IMR-90 (cell line): ENCODE data around the gene SLC24A3. TPM values are rescaled to one million over a fixed set of nuclear protein-coding genes. Genes with fewer than 3 reads are reported as not detected.

Experiments used
- ATAC-seq: fragments of 200-7000 bp; cut with Tn5 transposase; 2 replicates; pipeline ENCODE4 v1.9.1; 2020; ENCODE audit warnings: low read depth, mild to moderate bottlenecking, moderate library complexity
- BruUV-seq: library from RNA; stranded (reverse); fragments of 400-500 nt; replicated peaks from 2 replicates; lab custom pipeline; 2021; lab: Mats Ljungman, UMichigan
- CTCF ChIA-PET: fragments of 300-600 bp; formaldehyde crosslinking; extraction: SDS; loops from one replicate; lab custom pipeline; 2021; ENCODE audit warnings: antibody characterized with exemption; lab: Yijun Ruan, JAX
- POLR2A ChIA-PET: fragments of 300-600 bp; sonication (Branson Sonifier 250); formaldehyde crosslinking; loops from one replicate; lab custom pipeline; 2022; ENCODE audit warnings: antibody characterized with exemption; ENCODE audit not compliant: unreplicated experiment; lab: Charles Lee
- DNase-seq: peaks from one replicate; pipeline ENCODE4 v3.0.0; 2013
- H2AFZ ChIP-seq: replicated peaks from 2 replicates; pipeline ENCODE3; 2013; ENCODE audit warnings: low read length, mild to moderate bottlenecking; ENCODE audit not compliant: poor library complexity
- H2AK5ac ChIP-seq: 2 replicates; pipeline ENCODE4 v1.6.1; 2013; ENCODE audit warnings: low read depth, low read length, inconsistent platforms
- H2AK9ac ChIP-seq: replicated peaks from 2 replicates; pipeline ENCODE3; 2013; ENCODE audit warnings: mild to moderate bottlenecking, low read depth, low read length, moderate library complexity; ENCODE audit not compliant: poor library complexity
- H2BK120ac ChIP-seq: 2 replicates; pipeline ENCODE4 v1.6.1; 2013; ENCODE audit warnings: low read depth, low read length, inconsistent platforms
- H2BK15ac ChIP-seq: 3 replicates; pipeline ENCODE4 v1.6.1; 2013; ENCODE audit warnings: low read depth, low read length, inconsistent platforms
- H2BK20ac ChIP-seq: 2 replicates; pipeline ENCODE4 v1.6.1; 2013; ENCODE audit warnings: low read depth, mild to moderate bottlenecking, inconsistent platforms, low read length, moderate library complexity
- H2BK5ac ChIP-seq: 2 replicates; pipeline ENCODE4 v1.6.1; 2013; ENCODE audit warnings: mild to moderate bottlenecking, low read depth, low read length, inconsistent platforms; ENCODE audit not compliant: poor library complexity, severe bottlenecking
- H3K14ac ChIP-seq: replicated peaks from 2 replicates; pipeline ENCODE4 v1.6.1; 2013; ENCODE audit warnings: low read depth, low read length, inconsistent platforms
- H3K18ac ChIP-seq: 2 replicates; pipeline ENCODE4 v1.6.1; 2013; ENCODE audit warnings: low read depth, low read length, control low read depth
- H3K23ac ChIP-seq: 2 replicates; pipeline ENCODE4 v1.6.1; 2013; ENCODE audit warnings: low read depth, low read length, inconsistent platforms
- H3K27ac ChIP-seq: 2 replicates; pipeline ENCODE4 v1.5.1; 2013; ENCODE audit warnings: mild to moderate bottlenecking, control low read depth, low read length; ENCODE audit not compliant: insufficient read depth
- H3K27me3 ChIP-seq: 2 replicates; pipeline ENCODE4 v1.6.1; 2013; ENCODE audit warnings: low read length; ENCODE audit not compliant: control insufficient read depth, insufficient read depth
- H3K36me3 ChIP-seq: 2 replicates; pipeline ENCODE4 v1.6.1; 2013; ENCODE audit warnings: low read length, mixed read lengths; ENCODE audit not compliant: control insufficient read depth, insufficient read depth
- H3K4ac ChIP-seq: 2 replicates; pipeline ENCODE4 v1.6.1; 2013; ENCODE audit warnings: low read depth, low read length, inconsistent platforms
- H3K4me1 ChIP-seq: 2 replicates; pipeline ENCODE4 v1.6.1; 2013; ENCODE audit warnings: low read length, mixed read lengths; ENCODE audit not compliant: control insufficient read depth, insufficient read depth
- H3K4me2 ChIP-seq: 2 replicates; pipeline ENCODE4 v1.6.1; 2013; ENCODE audit warnings: low read depth, mild to moderate bottlenecking, control low read depth, low read length, moderate library complexity
- H3K4me3 ChIP-seq: 2 replicates; pipeline ENCODE4 v1.5.1; 2013; ENCODE audit warnings: low read depth, mild to moderate bottlenecking, control low read depth, low read length, moderate library complexity; ENCODE audit not compliant: insufficient read depth
- H3K56ac ChIP-seq: 2 replicates; pipeline ENCODE4 v1.6.1; 2013; ENCODE audit warnings: low read length, inconsistent platforms; ENCODE audit not compliant: insufficient read depth; ENCODE audit errors: extremely low read depth
- H3K79me1 ChIP-seq, 2 experiments: 2 replicates each; pipeline ENCODE4 v1.6.1; 2013; ENCODE audit warnings: low read length in 2 of 2, inconsistent platforms in 1 of 2, low read depth in 1 of 2
- H3K9ac ChIP-seq: 2 replicates; pipeline ENCODE4 v1.6.1; 2013; ENCODE audit warnings: low read depth, low read length, control low read depth
- H3K9me1 ChIP-seq: 2 replicates; pipeline ENCODE4 v1.6.1; 2013; ENCODE audit warnings: low read length, inconsistent platforms; ENCODE audit not compliant: insufficient read depth
- H3K9me3 ChIP-seq: 2 replicates; pipeline ENCODE4 v1.6.1; 2013; ENCODE audit warnings: low read length; ENCODE audit not compliant: control insufficient read depth, insufficient read depth
- H4K20me1 ChIP-seq: 2 replicates; pipeline ENCODE4 v1.6.1; 2013; ENCODE audit warnings: low read length, inconsistent platforms; ENCODE audit not compliant: insufficient read depth
- H4K5ac ChIP-seq: 2 replicates; pipeline ENCODE4 v1.6.1; 2013; ENCODE audit warnings: mild to moderate bottlenecking, low read depth, low read length, control low read depth
- H4K8ac ChIP-seq, 2 experiments: 2 replicates each; pipeline ENCODE4 v1.6.1; 2013; ENCODE audit warnings: low read depth in 2 of 2, low read length in 2 of 2, control low read depth in 1 of 2, inconsistent platforms in 1 of 2
- H4K91ac ChIP-seq: 2 replicates; pipeline ENCODE4 v1.6.1; 2013; ENCODE audit warnings: low read depth, low read length, inconsistent platforms; ENCODE audit not compliant: insufficient read depth
- BHLHE40 ChIP-seq: fragments of 150-350 bp; IDR thresholded peaks from 2 replicates; pipeline ENCODE4 v1.6.1; 2016; ENCODE audit warnings: mild to moderate bottlenecking, low read depth, low read length
- CHD1 ChIP-seq: IDR thresholded peaks from 2 replicates; pipeline ENCODE4 v1.6.1; 2012; ENCODE audit warnings: low read depth, low read length, improper control_type of control experiment
- MAZ ChIP-seq: IDR thresholded peaks from 2 replicates; pipeline ENCODE4 v1.6.1; 2012; ENCODE audit warnings: low read depth, mild to moderate bottlenecking, low read length, improper control_type of control experiment, moderate library complexity, borderline replicate concordance
- POLR2A ChIP-seq: IDR thresholded peaks from 2 replicates; pipeline ENCODE4 v1.6.1; 2012; ENCODE audit warnings: mild to moderate bottlenecking, low read depth, low read length
- RCOR1 ChIP-seq: IDR thresholded peaks from 2 replicates; pipeline ENCODE4 v1.6.1; 2012; ENCODE audit warnings: mild to moderate bottlenecking, low read length, improper control_type of control experiment; ENCODE audit not compliant: insufficient replicate concordance
- RFX5 ChIP-seq: IDR thresholded peaks from 2 replicates; pipeline ENCODE4 v1.8.0; 2012; ENCODE audit warnings: low read depth, mild to moderate bottlenecking, low read length, moderate library complexity
- SMC3 ChIP-seq: fragments of 150-350 bp; IDR thresholded peaks from 2 replicates; pipeline ENCODE4 v1.6.1; 2016; ENCODE audit warnings: low read depth, mild to moderate bottlenecking, antibody characterized with exemption, low read length, moderate library complexity
- dilution Hi-C: fragments of 300-500 bp; cut with HindIII; formaldehyde crosslinking; loops from one replicate; pipeline ENCODE4 v1.14.3; 2018; ENCODE audit warnings: low sequenced_read_pairs; ENCODE audit not compliant: unreplicated experiment
- in situ Hi-C: fragments of 300-500 bp; cut with MboI; formaldehyde crosslinking; loops from 3 replicates; pipeline ENCODE4 v1.14.3; 2019; ENCODE audit warnings: low sequenced_read_pairs, inconsistent platforms, mixed read lengths
- intact Hi-C: fragments of 100-400 bp; cut with micrococcal nuclease; formaldehyde crosslinking; loops from 2 replicates; pipeline ENCODE4 v1.10.0; 2022
- polyA plus RNA-seq, 3 experiments: library from polyadenylated mRNA; depleted of rRNA; stranded (reverse); fragments of >200 nt; gene quantifications; 2 replicates each; pipeline ENCODE4 v1.2.3, GENCODE V29; 2012; ENCODE audit warnings: low replicate concordance in 1 of 3
- total RNA-seq: library from RNA; depleted of rRNA; stranded (reverse); fragments of >200 nt; gene quantifications from 2 replicates; pipeline ENCODE4 v1.2.3, GENCODE V29; 2012
- TF ChIP-seq, protein P1 (sequence below): fragments of 150-350 bp; IDR thresholded peaks from 2 replicates; pipeline ENCODE4 v1.6.1; 2016; ENCODE audit warnings: low read depth, mild to moderate bottlenecking, low read length, moderate library complexity, borderline replicate concordance
- TF ChIP-seq, protein P2 (sequence below): fragments of 150-350 bp; IDR thresholded peaks from 2 replicates; pipeline ENCODE4 v1.6.1; 2017; ENCODE audit warnings: mild to moderate bottlenecking, antibody characterized with exemption, low read length, low read depth

The SLC24A3 gene
- total and polyA plus RNA-seq, 2 of the 4 experiments (the other 2 are of a cell fraction): not detected

DNA sequence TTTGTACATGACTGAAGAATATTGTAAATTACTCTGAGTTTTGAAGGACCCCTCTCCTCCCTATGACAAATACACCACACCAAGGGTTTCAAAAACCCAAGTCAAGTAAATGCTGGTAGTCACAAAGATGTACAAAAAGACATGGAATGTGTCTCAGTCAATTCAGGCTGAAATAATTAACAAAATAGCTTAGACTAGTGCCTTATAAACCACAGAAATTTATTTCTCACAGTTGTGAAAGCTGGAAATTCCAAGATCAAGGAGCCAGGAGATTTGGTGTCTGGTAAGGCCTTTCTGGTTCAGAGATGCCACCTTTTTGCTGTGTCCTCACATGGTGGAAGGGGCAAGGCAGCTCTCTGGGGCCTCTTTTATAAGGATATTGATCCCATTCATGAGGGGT lies 343.3 kb downstream of the SLC24A3 start:
- no peaks in the 10 kb centered on the region for H3K9me3 ChIP-seq
- H4K5ac ChIP-seq: no peak overlapping the region
- H3K56ac ChIP-seq: no peak overlapping the region
- ChIA-PET POLR2A (no interaction called here), CTCF (no interaction called here)
- no peak overlapping the region for H3K14ac ChIP-seq
- no peak overlapping the region for H2BK15ac ChIP-seq
- H4K20me1 ChIP-seq: no peaks in the 10 kb centered on the region
- no peak overlapping the region for H3K23ac ChIP-seq
- no peaks in the 10 kb centered on the region for H3K9me1 ChIP-seq
- H3K27me3 ChIP-seq: no peaks in the 10 kb centered on the region
- H3K4me1 ChIP-seq: no peaks in the 10 kb centered on the region
- no peak overlapping the region for H2BK120ac ChIP-seq
- dilution Hi-C loops: no loop called here
- H2BK20ac ChIP-seq: no peak overlapping the region
- H2AFZ ChIP-seq: no peak overlapping the region
- no peak overlapping the region for H4K8ac ChIP-seq
- ATAC-seq (no peak), DNase-seq (no peak)
- H3K4me2 ChIP-seq: no peak overlapping the region
- no peak overlapping the region for H2AK9ac ChIP-seq
- no peak overlapping the region for H4K91ac ChIP-seq
- no peak overlapping the region for H3K27ac ChIP-seq
- H3K4me3 ChIP-seq: no peak overlapping the region
- no peak overlapping the region for H3K18ac ChIP-seq
- H3K4ac ChIP-seq: no peak overlapping the region
- no peak for TF ChIP-seq RCOR1
- no peak for TF ChIP-seq RFX5
- TF ChIP-seq, protein P1, sequence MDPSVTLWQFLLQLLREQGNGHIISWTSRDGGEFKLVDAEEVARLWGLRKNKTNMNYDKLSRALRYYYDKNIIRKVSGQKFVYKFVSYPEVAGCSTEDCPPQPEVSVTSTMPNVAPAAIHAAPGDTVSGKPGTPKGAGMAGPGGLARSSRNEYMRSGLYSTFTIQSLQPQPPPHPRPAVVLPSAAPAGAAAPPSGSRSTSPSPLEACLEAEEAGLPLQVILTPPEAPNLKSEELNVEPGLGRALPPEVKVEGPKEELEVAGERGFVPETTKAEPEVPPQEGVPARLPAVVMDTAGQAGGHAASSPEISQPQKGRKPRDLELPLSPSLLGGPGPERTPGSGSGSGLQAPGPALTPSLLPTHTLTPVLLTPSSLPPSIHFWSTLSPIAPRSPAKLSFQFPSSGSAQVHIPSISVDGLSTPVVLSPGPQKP: no peak
- TF ChIP-seq BHLHE40: no peak
- no peak for TF ChIP-seq CHD1
- TF ChIP-seq, protein P2, sequence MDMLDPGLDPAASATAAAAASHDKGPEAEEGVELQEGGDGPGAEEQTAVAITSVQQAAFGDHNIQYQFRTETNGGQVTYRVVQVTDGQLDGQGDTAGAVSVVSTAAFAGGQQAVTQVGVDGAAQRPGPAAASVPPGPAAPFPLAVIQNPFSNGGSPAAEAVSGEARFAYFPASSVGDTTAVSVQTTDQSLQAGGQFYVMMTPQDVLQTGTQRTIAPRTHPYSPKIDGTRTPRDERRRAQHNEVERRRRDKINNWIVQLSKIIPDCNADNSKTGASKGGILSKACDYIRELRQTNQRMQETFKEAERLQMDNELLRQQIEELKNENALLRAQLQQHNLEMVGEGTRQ: no peak
- no peak for TF ChIP-seq POLR2A
- no peak for TF ChIP-seq MAZ
- TF ChIP-seq SMC3: no peak
- in situ Hi-C loops: no loop called here
- BruUV-seq: no TSS peak
- H2BK5ac ChIP-seq: no peak overlapping the region
- no peak overlapping the region for H3K9ac ChIP-seq
- intact Hi-C loops: no loop called here
- no peak overlapping the region for H2AK5ac ChIP-seq
- H3K36me3 ChIP-seq: no peaks in the 10 kb centered on the region
- H3K79me1 ChIP-seq: no peaks in the 10 kb centered on the region
